Neural cell (in vitro differentiated cells): ENCODE results near the gene SLC43A3. TPM values are rescaled to one million over a fixed set of nuclear protein-coding genes. Genes with fewer than 3 reads are reported as not detected.

Source experiments
- H2AFZ ChIP-seq: fragments of 200-600, 300-800 bp; sonication (generic), shearing (Covaris generic); 2 replicates; pipeline ENCODE4 v1.6.0; 2014; ENCODE audit warnings: low read depth, mild to moderate bottlenecking, antibody characterized with exemption, low read length, moderate library complexity
- H3F3A ChIP-seq: fragments of 200-600 bp; shearing (Covaris generic); 2 replicates; pipeline ENCODE4 v1.6.1; 2016; ENCODE audit warnings: mild to moderate bottlenecking, moderate library complexity, mixed read lengths, antibody characterized with exemption, low read length; ENCODE audit not compliant: insufficient read depth, poor library complexity, severe bottlenecking
- H3K27ac ChIP-seq: fragments of 200-600, 300-800 bp; sonication (generic), shearing (Covaris generic); 2 replicates; pipeline ENCODE4 v1.5.1; 2014; ENCODE audit warnings: mild to moderate bottlenecking, low read length, moderate library complexity
- H3K27me3 ChIP-seq: fragments of 300-800, 200-600 bp; sonication (generic), shearing (Covaris generic); 2 replicates; pipeline ENCODE4 v1.6.0; 2014; ENCODE audit warnings: mild to moderate bottlenecking, low read depth, low read length, moderate library complexity; ENCODE audit not compliant: insufficient read depth
- H3K36me3 ChIP-seq: fragments of 300-800, 200-600 bp; sonication (generic), shearing (Covaris generic); 2 replicates; pipeline ENCODE4 v1.5.1; 2014; ENCODE audit warnings: mild to moderate bottlenecking, antibody characterized with exemption, low read length, moderate library complexity; ENCODE audit not compliant: insufficient read depth
- H3K4me2 ChIP-seq: fragments of 300-800, 200-600 bp; sonication (generic), shearing (Covaris generic); 2 replicates; pipeline ENCODE4 v1.6.0; 2014; ENCODE audit warnings: mild to moderate bottlenecking, low read length
- H3K4me3 ChIP-seq: fragments of 300-800, 200-600 bp; sonication (generic), shearing (Covaris generic); 2 replicates; pipeline ENCODE4 v1.5.1; 2014; ENCODE audit warnings: mild to moderate bottlenecking, low read length, moderate library complexity
- H3K79me2 ChIP-seq: fragments of 200-600 bp; shearing (Covaris generic); replicated peaks from 2 replicates; pipeline ENCODE4 v1.6.0; 2014; ENCODE audit warnings: mild to moderate bottlenecking, low read length, moderate library complexity; ENCODE audit not compliant: insufficient read depth
- H3K9ac ChIP-seq: fragments of 300-800, 200-600 bp; sonication (generic), shearing (Covaris generic); 2 replicates; pipeline ENCODE4 v1.6.1; 2016; ENCODE audit warnings: mild to moderate bottlenecking, low read length, mixed read lengths
- H3K9me2 ChIP-seq: fragments of 200-600 bp; shearing (Covaris generic); 2 replicates; pipeline ENCODE4 v1.6.1; 2016; ENCODE audit warnings: mild to moderate bottlenecking, low read length, mixed read lengths; ENCODE audit not compliant: insufficient read depth
- H3K9me3 ChIP-seq: fragments of 200-600, 300-800 bp; sonication (generic), shearing (Covaris generic); 2 replicates; pipeline ENCODE4 v1.6.1; 2016; ENCODE audit warnings: mild to moderate bottlenecking, mixed run types, low read length, moderate library complexity, mixed read lengths
- H4K20me1 ChIP-seq: fragments of 200-600 bp; shearing (Covaris generic); 2 replicates; pipeline ENCODE4 v1.6.1; 2016; ENCODE audit warnings: mild to moderate bottlenecking, mixed run types; ENCODE audit not compliant: insufficient read depth
- EP300 ChIP-seq: fragments of 450-650 bp; conservative IDR thresholded peaks from 2 replicates; pipeline ENCODE4 v1.6.1; 2014; ENCODE audit warnings: antibody characterized with exemption, mild to moderate bottlenecking, moderate library complexity; ENCODE audit not compliant: poor library complexity, severe bottlenecking
- EZH2 ChIP-seq: fragments of 200-600, 300-800 bp; shearing (Covaris generic), sonication (generic); IDR thresholded peaks from 2 replicates; pipeline ENCODE4 v1.6.1; 2014; ENCODE audit warnings: antibody characterized with exemption, low read length, borderline replicate concordance, mild to moderate bottlenecking; ENCODE audit not compliant: insufficient read depth, poor library complexity, severe bottlenecking
- MXI1 ChIP-seq: fragments of 450-650 bp; conservative IDR thresholded peaks from 2 replicates; pipeline ENCODE4 v1.6.1; 2014; ENCODE audit warnings: antibody characterized with exemption, mild to moderate bottlenecking; ENCODE audit not compliant: poor library complexity, severe bottlenecking
- POLR2AphosphoS5 ChIP-seq: IDR thresholded peaks from 2 replicates; pipeline ENCODE4 v1.6.1; 2012
- RAD21 ChIP-seq: fragments of 450-650 bp; conservative IDR thresholded peaks from 2 replicates; pipeline ENCODE4 v1.6.1; 2014; ENCODE audit warnings: antibody characterized with exemption, mild to moderate bottlenecking, moderate library complexity
- SMC3 ChIP-seq: fragments of 450-650 bp; conservative IDR thresholded peaks from 2 replicates; pipeline ENCODE4 v1.6.1; 2014; ENCODE audit warnings: antibody characterized with exemption, mild to moderate bottlenecking, moderate library complexity; ENCODE audit not compliant: poor library complexity
- TAF1 ChIP-seq: IDR thresholded peaks from 2 replicates; pipeline ENCODE4 v1.6.1; 2012; ENCODE audit warnings: low read depth
- polyA plus RNA-seq: library from polyadenylated mRNA; depleted of rRNA; stranded (reverse); fragments of >200 nt; gene quantifications from 2 replicates; pipeline ENCODE4 v1.2.3, GENCODE V29; 2014
- TF ChIP-seq, protein P1 (sequence below): IDR thresholded peaks from 2 replicates; pipeline ENCODE4 v1.6.1; 2012; ENCODE audit warnings: borderline replicate concordance
- TF ChIP-seq, protein P2 (sequence below): fragments of 450-650 bp; IDR thresholded peaks from 2 replicates; pipeline ENCODE4 v1.5.1; 2014; ENCODE audit warnings: antibody characterized with exemption, mild to moderate bottlenecking, moderate library complexity; ENCODE audit not compliant: poor library complexity, severe bottlenecking

The SLC43A3 gene
- polyA plus RNA-seq, 1 donor from 2014 or later = 0.33 TPM

DNA sequence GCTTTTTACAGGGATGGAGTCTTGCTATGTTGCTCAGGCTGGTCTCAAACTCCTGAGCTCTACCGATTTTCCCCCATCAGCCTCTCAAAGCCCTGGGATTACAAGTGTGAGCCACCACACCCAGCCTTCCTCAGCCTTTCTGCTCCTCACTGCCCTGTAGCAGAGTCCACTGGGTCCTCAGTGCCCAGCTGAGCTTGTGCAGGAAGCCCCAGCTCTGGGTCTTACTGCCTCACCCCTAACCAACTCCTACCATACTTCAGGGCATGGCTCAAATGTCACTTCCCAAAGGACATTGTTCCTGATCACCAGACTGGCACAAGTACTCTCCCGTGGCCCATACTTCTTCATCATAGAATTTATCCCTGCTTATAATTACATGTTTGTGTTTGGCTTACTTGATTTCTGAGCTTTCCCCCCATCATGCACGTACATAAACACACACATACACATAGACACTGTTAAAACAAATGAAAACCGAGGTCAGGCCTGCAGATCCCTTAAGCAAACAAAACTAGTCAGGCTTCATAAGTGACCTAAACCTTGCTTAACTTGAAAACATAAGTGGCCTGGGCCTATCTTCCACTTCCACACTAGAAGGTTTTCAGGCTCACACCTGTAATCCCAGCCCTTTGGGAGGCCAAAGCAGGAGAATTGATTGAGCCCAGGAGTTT lies 14.0 kb upstream of the SLC43A3 start:
- H3K9me2 ChIP-seq = no peaks in the 10 kb centered on the region
- no peak overlapping the region for H3K27ac ChIP-seq
- no peak overlapping the region for H2AFZ ChIP-seq
- no peaks in the 10 kb centered on the region for H3K27me3 ChIP-seq
- TF ChIP-seq TAF1 = no peak
- no peak for TF ChIP-seq POLR2AphosphoS5
- TF ChIP-seq RAD21 = no peak
- H3K79me2 ChIP-seq = no peaks in the 10 kb centered on the region
- no peaks in the 10 kb centered on the region for H3F3A ChIP-seq
- no peak overlapping the region for H3K4me3 ChIP-seq
- H3K9ac ChIP-seq = no peak overlapping the region
- no peak overlapping the region for H3K4me2 ChIP-seq
- no peaks in the 10 kb centered on the region for H3K9me3 ChIP-seq
- H3K36me3 ChIP-seq = no peaks in the 10 kb centered on the region
- no peaks in the 10 kb centered on the region for H4K20me1 ChIP-seq

DNA sequence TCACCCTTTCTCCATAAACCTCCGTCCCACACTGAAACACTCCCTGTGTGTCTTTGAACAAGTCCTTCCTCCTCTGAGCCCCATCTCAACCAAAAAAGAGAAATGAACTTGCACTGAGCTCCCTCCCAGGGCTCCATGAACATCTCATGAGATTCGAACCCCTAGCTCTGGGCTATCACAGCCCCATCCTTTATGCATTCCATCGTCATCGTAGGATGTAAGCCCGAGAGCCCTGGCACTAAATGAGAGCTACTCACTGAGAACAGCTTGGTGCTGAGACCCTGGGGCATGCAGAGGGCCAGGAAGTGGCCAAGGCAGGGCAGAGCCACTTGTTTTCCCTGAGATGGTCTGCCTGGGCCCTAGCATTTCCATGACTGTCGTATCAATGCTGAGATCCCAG lies 12.9 kb upstream of the SLC43A3 start:
- Histone ChIP-seq H3K9me3 (no peaks in the 10 kb centered on the region), H3F3A (no peaks in the 10 kb centered on the region), H4K20me1 (no peaks in the 10 kb centered on the region), H3K27ac (no peak overlapping the region), H3K36me3 (no peaks in the 10 kb centered on the region), H2AFZ (no peak overlapping the region), H3K79me2 (no peaks in the 10 kb centered on the region), H3K4me3 (no peak overlapping the region), H3K4me2 (no peak overlapping the region), H3K9ac (no peak overlapping the region), H3K27me3 (no peaks in the 10 kb centered on the region), H3K9me2 (no peaks in the 10 kb centered on the region)
- TF ChIP-seq, protein P1, sequence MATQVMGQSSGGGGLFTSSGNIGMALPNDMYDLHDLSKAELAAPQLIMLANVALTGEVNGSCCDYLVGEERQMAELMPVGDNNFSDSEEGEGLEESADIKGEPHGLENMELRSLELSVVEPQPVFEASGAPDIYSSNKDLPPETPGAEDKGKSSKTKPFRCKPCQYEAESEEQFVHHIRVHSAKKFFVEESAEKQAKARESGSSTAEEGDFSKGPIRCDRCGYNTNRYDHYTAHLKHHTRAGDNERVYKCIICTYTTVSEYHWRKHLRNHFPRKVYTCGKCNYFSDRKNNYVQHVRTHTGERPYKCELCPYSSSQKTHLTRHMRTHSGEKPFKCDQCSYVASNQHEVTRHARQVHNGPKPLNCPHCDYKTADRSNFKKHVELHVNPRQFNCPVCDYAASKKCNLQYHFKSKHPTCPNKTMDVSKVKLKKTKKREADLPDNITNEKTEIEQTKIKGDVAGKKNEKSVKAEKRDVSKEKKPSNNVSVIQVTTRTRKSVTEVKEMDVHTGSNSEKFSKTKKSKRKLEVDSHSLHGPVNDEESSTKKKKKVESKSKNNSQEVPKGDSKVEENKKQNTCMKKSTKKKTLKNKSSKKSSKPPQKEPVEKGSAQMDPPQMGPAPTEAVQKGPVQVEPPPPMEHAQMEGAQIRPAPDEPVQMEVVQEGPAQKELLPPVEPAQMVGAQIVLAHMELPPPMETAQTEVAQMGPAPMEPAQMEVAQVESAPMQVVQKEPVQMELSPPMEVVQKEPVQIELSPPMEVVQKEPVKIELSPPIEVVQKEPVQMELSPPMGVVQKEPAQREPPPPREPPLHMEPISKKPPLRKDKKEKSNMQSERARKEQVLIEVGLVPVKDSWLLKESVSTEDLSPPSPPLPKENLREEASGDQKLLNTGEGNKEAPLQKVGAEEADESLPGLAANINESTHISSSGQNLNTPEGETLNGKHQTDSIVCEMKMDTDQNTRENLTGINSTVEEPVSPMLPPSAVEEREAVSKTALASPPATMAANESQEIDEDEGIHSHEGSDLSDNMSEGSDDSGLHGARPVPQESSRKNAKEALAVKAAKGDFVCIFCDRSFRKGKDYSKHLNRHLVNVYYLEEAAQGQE = no peak
- TF ChIP-seq EP300 = no peak
- TF ChIP-seq, protein P2, sequence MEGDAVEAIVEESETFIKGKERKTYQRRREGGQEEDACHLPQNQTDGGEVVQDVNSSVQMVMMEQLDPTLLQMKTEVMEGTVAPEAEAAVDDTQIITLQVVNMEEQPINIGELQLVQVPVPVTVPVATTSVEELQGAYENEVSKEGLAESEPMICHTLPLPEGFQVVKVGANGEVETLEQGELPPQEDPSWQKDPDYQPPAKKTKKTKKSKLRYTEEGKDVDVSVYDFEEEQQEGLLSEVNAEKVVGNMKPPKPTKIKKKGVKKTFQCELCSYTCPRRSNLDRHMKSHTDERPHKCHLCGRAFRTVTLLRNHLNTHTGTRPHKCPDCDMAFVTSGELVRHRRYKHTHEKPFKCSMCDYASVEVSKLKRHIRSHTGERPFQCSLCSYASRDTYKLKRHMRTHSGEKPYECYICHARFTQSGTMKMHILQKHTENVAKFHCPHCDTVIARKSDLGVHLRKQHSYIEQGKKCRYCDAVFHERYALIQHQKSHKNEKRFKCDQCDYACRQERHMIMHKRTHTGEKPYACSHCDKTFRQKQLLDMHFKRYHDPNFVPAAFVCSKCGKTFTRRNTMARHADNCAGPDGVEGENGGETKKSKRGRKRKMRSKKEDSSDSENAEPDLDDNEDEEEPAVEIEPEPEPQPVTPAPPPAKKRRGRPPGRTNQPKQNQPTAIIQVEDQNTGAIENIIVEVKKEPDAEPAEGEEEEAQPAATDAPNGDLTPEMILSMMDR = no peak
- TF ChIP-seq SMC3 = no peak
- TF ChIP-seq TAF1 = no peak
- TF ChIP-seq MXI1 = no peak
- no peak for TF ChIP-seq POLR2AphosphoS5
- no peak for TF ChIP-seq EZH2
- TF ChIP-seq RAD21 = no peak
